Osteocyte (in vitro differentiated cells): ENCODE results near the gene LMCD1. TPM values are rescaled to one million over a fixed set of nuclear protein-coding genes. Genes with fewer than 3 reads are reported as not detected.
A peak's percentile ranks its signal among the peaks of the same experiment; 100 is the strongest.

Experiments used
- DNase-seq: peaks from one replicate; pipeline ENCODE4 v3.0.0; 2021; ENCODE audit warnings: mixed read lengths; ENCODE audit not compliant: unreplicated experiment; ENCODE audit errors: extremely low spot score
- H3K27ac Mint-ChIP-seq: one replicate; pipeline ENCODE4 v1.8.0; 2021; ENCODE audit warnings: mild to moderate bottlenecking, mixed read lengths; ENCODE audit not compliant: unreplicated experiment
- H3K27me3 Mint-ChIP-seq: one replicate; pipeline ENCODE4 v1.8.0; 2021; ENCODE audit warnings: mixed read lengths; ENCODE audit not compliant: unreplicated experiment
- H3K36me3 Mint-ChIP-seq: one replicate; pipeline ENCODE4 v1.8.0; 2021; ENCODE audit warnings: mixed read lengths; ENCODE audit not compliant: unreplicated experiment
- H3K4me1 Mint-ChIP-seq: one replicate; pipeline ENCODE4 v1.8.0; 2021; ENCODE audit warnings: mixed read lengths; ENCODE audit not compliant: unreplicated experiment
- H3K4me3 Mint-ChIP-seq: one replicate; pipeline ENCODE4 v1.8.0; 2021; ENCODE audit warnings: mild to moderate bottlenecking, moderate library complexity, mixed read lengths; ENCODE audit not compliant: unreplicated experiment
- H3K9me3 Mint-ChIP-seq: one replicate; pipeline ENCODE4 v1.8.0; 2021; ENCODE audit warnings: mixed read lengths; ENCODE audit not compliant: unreplicated experiment
- CTCF ChIP-seq: fragments of 200-600 bp; sonication (generic); IDR thresholded peaks from 2 replicates; pipeline ENCODE4 v1.5.0; 2021; ENCODE audit warnings: antibody characterized with exemption, mild to moderate bottlenecking, moderate library complexity
- total RNA-seq: library from RNA; stranded (reverse); gene quantifications from 2 replicates; pipeline ENCODE4 v1.2.1, GENCODE V29; 2021

The LMCD1 gene
- total RNA-seq, 1 donor from 2014 or later: 136 TPM

GRCh38 chr3:8485943-8486342, 15.7 kb upstream of the LMCD1 start:
- Mint-ChIP-seq H3K4me1 (peaks cover 76% of the 10 kb centered on the region), H3K9me3 (peaks cover 16% of the 10 kb centered on the region), H3K36me3 (peaks cover 12% of the 10 kb centered on the region), H3K27me3 (no peaks in the 10 kb centered on the region), H3K27ac (peak overlapping the region; percentile 87), H3K4me3 (no peak overlapping the region)
- TF ChIP-seq CTCF: no peak
- DNase-seq: no peak

DNA sequence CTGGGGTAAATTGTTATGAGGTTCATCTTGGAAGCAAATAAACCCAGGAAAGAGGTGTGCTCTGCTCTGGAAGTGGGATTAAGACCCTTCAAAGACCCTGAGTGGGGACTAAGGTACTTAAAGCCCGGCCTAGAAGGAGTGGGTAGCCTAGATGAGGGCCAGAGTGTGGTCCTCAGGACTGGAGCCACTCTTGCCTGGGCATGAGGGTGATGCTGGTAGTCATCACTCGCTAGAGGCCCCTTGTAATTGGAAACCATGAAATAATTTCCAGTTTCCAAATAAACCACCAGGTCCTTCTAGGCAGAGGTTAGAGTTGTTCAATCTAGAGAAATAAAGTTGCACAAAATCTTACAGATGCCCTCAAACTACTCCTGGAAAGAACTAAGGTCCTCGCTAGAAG, 15.2 kb upstream of the LMCD1 start:
- Mint-ChIP-seq H3K4me3 (no peak overlapping the region), H3K27ac (peak overlapping the region; percentile 87), H3K9me3 (peaks cover 16% of the 10 kb centered on the region), H3K36me3 (peaks cover 12% of the 10 kb centered on the region), H3K27me3 (no peaks in the 10 kb centered on the region), H3K4me1 (peaks cover 80% of the 10 kb centered on the region)
- no peak for TF ChIP-seq CTCF
- no peak for DNase-seq

DNA sequence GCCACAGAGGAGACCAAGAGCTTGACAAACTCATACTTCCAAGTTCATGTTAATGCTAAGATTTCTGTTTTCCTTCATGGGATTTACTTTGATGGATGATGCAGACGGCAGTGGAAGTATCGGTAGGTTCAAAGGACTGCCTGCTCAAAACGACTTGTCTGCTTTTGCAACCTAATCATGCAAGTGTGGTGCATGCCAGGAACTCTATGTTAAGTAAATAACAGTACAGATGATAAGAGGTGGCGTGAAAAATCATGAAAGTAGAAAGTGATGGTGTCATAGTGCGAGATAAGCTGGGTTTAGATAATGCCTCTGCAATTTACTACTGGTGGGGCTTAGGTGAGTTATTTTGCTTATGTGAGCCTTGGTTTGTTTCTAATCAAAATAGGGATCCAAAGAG, 14.7 kb upstream of the LMCD1 start:
- Mint-ChIP-seq H3K27ac (peak overlapping the region; percentile 43), H3K4me1 (peaks cover 84% of the 10 kb centered on the region), H3K36me3 (peaks cover 12% of the 10 kb centered on the region), H3K9me3 (peaks cover 16% of the 10 kb centered on the region), H3K4me3 (no peak overlapping the region), H3K27me3 (no peaks in the 10 kb centered on the region)
- TF ChIP-seq CTCF: no peak
- DNase-seq: no peak

- DNase-seq: no peak
- Mint-ChIP-seq H3K27ac (no peak overlapping the region), H3K9me3 (peaks cover 16% of the 10 kb centered on the region), H3K27me3 (no peaks in the 10 kb centered on the region), H3K36me3 (peaks cover 12% of the 10 kb centered on the region), H3K4me3 (no peak overlapping the region), H3K4me1 (peaks cover 79% of the 10 kb centered on the region)
- TF ChIP-seq CTCF: no peak
These were observed 13.2 kb upstream of the LMCD1 start for GRCh38 chr3:8488411-8488810.

DNA sequence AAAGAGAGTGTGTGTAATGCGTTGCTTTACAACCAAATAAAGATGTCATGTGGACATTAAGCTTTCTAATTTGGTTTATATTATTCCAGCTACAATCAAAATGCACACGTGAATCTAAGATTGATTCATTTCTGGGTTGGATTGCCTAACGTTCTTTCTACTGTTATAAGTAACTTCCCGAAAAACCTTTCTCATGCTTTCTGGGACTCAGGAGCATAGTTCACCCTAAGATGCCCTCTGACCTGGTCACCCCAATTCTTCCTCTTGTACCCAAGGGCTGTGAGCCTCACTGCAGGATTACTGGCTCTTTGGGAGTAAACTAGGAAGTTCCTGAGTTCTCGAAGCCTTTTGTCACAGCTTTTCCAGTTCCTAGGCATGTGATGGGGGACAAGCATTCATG, 12.7 kb upstream of the LMCD1 start:
- Mint-ChIP-seq H3K9me3 (peaks cover 16% of the 10 kb centered on the region), H3K27ac (peak overlapping the region; percentile 90), H3K4me3 (no peak overlapping the region), H3K4me1 (peaks cover 74% of the 10 kb centered on the region), H3K36me3 (peaks cover 12% of the 10 kb centered on the region), H3K27me3 (no peaks in the 10 kb centered on the region)
- TF ChIP-seq CTCF: no peak
- no peak for DNase-seq
